NCI-H2081 treated with DMSO at 0.1 percent for 48 hours (cell line): ENCODE data around the gene DYNLT1.
A peak's percentile ranks its signal among the peaks of the same experiment; 100 is the strongest.
"Not testable (repeated sequence)": the region's sequence is repeated elsewhere in the genome, so short reads cannot be mapped to it uniquely, and the experiment has no call there.

Experiments used
- DNase-seq: peaks from one replicate; lab custom pipeline; 2025; lab: John Stamatoyannopoulos, UW

DYNLT1 gene

DNA sequence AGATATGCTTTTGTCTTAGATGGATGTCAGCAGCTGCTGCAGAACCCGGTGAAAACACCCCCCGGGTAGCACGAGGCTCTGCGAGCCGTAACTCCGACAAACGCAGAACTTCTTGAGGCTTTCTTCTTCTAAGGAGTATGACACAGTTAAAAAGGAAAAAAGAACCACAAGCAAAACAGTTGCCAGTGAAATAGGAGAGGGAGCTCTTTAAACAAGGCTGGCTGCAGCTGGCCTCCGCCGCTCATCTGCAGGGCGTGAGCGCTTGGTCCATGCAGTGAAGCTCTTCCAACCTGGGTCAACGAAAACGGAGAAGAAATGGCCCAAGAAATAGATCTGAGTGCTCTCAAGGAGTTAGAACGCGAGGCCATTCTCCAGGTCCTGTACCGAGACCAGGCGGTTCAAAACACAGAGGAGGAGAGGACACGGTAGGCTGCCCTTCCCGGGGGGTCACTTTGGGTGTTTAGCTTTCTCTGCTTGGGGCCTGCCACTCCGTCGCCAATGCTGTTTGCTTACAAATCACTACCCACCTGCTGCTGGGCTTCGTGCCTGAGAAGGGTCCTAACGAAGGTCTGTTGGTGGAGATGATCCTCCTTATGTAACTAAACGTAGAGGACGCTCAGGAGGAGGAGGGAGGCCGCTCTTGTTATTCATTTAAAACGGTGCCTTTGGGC lies 18.5 kb upstream of the DYNLT1 start:
- peak; percentile 71 for DNase-seq

DNA sequence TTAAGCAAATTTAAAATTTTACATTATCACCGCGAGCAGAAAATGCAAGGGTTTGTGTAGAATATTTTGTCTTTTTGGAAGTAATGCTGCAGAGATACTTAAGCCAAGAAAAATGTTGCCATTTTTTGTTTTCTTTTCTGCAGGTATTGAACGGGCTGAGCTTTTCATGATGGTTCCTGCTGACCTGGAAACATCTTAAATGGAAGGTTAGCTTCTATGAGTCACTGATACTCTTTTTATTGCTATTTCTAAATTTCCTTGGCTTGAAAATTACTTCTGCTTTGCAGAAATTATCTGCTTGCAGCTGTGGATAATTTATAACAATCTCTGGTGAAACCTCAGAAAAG lies 18.0 kb upstream of the DYNLT1 start:
- DNase-seq = no peak

DNA sequence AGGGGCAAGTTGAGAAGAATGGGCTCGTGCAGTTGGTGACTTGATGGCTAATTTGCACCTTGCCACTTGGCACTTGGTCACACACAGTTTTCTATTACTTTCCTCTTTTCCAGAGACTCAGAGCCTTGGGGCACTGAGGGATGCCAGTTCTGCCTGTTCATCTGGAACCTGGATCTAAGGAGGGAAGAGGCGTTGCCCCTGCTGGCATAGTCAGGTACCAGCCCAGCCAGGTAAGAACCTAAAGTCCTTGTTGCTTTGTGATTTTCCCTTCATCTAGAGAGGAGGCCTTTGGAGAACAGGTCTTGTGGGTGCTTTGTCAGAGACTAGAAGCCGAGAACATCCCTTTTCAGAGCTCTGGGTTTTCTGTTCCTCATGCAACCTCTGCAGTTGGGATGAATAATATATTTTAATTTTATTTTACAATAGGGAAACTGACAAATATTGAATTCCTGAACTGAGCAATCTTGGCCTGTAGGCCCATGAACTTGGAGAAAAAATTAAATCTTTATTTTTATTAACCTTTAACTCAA lies 16.7 kb upstream of the DYNLT1 start:
- no peak for DNase-seq

DNA sequence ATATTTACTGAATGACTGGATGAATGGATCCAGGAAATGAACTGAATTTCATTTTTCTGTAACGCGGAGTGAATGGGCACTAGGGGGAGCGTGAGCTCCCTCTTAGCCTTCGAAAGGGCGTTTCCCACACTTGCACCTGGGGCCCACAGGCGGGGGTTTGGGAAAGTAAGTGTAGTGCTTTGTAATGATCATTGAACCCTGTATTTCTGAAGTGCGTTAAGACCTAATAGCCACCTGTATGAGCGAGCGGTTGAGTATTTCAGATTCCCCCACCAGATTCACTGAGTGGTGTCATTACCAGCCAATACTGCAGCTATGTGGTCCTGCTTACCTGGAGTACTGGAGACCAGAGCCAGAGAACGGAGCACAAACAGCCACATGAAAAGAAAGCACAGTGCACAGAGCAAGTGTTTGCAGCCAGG lies 15.8 kb upstream of the DYNLT1 start:
- no peak for DNase-seq

DNA sequence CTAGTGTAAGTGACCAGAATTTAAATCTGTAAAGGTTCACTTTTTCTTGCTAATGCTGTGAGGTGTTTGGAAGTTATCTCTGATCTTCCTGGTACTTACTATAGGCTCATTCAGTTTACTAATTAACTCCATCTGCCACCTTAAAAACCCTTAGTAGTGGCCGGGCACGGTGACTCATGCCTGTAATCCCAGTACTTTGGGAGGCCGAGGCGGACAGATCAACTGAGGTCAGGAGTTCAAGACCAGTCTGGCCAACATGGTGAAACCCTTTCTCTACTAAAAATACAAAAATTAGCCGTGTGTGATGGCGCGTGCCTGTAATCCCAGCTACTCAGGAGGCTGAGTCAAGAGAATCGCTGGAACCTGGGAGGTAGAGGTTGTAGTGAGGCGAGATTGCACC lies 12.4 kb upstream of the DYNLT1 start:
- DNase-seq = not testable (repeated sequence)

DNA sequence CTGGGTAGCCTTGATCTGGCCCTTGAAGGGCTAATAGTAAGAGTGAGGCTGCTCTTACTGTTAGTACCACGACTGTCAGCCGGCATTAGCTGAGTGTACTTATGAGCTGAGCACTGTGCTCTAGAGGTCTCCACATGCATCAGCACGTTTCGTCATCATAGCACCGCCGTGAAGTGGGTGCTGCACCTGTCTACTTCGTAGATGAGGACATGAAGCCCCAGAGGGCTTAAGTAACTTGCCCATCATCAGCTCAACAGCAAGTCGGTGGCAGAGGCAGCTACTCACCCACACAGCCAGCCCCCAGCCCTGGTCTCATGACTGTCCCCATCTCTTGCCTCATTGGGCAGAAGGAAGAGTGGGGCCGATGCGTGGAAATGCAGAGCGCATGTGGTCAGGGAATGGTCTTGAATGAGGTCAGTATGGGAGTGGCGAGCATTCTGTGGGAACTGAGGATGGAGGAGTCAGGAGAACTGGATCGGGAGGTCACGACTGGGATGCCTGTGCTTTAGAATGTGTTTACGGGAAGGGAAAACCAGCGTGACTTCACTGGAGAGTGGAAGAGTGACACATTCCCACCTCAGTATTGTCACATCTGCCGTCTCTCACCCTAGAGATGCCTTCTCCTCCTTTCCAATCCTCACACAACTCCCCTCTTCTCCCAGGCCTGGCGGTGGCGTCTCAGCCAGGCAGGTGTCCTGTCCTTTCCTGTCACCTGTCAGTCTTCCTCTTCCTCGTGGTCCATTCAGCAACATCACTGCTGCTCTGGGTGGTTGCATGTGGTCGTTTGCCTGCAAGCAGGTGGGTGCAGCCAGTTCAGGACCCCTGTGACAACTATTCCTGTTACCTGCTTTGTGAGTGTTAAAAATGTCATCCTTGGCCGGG lies 11.3 kb upstream of the DYNLT1 start:
- no peak for DNase-seq

DNA sequence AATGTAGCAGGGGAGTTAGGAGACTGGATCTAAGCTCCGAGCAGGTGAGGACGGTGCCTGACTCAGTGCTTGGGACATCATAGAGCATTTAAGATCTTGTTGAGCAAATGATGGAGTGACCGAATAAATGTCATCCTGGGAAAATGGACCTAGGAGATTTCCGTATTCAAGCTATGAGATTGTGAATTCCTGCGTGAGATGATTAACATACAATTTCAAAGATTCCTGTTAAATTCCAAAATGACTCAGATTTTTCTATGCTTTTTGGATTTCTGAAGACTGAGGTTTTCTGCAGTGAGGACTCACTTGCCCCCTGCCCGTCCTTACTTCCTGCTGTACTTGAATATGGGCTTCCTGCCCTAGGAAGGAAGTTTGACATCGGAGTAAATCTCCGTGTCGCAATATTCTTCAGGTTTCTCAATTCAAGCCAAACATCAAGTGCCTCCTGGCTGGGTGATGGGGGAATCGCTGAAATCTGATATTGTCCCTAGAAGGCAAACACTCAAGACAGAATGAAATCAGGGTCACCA lies 10.5 kb upstream of the DYNLT1 start:
- DNase-seq = no peak

DNA sequence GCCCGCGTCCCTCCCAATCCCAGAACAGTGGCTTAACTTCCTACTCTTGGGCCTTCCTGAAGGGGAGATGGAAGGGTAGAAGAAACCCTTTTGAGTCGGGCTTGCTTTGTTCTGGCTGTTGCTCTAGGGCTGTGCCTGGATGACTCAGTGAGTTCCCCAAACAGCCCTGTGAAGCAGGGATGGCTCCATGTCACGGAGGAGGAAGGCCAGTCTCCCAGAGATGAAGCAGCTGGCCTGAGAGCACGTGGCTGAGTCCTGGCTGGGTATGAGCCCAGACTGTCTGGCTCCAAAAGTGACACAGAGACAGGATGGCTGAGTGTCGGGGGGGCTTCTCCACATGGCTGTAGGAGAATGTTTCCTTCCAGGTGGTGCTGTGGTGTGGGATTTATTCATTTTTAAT lies 10.0 kb upstream of the DYNLT1 start:
- DNase-seq = no peak

DNA sequence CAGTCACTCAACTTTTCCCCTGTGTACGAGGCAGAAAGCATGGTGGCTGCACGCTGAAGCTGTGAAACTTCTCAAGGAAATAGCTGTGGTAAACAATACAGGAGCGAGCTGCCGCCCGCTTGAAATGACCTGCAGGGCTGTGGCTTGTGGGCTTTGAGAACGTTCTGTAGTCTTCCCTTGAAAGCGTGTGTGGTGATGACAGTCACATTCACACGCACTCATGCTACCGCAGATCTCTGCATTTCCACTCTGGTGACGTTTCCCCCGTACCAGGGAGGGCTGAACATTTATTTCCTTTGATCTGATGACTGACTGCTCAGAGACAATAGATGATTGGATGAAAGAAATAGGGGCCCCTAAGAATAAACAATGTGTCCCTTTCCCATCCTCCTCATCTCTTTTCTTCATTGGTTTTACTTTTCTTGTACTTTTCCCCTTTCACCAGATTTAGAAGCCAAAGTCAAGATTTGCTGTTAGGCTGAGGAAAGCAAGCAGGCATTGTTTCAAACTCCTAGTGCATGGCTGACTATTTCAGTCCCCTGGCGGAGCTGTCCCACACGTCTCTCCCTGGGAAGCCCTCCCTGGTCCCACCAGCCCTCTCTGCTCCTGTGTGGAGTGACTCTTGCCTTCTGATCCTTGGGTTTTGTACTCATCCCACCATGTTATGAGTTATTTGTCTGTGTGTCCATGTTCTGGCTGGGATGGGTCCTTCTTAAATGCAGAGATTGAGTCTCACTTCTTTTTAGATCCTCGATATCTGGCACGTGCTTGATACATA lies 9.2 kb upstream of the DYNLT1 start:
- DNase-seq = no peak

DNA sequence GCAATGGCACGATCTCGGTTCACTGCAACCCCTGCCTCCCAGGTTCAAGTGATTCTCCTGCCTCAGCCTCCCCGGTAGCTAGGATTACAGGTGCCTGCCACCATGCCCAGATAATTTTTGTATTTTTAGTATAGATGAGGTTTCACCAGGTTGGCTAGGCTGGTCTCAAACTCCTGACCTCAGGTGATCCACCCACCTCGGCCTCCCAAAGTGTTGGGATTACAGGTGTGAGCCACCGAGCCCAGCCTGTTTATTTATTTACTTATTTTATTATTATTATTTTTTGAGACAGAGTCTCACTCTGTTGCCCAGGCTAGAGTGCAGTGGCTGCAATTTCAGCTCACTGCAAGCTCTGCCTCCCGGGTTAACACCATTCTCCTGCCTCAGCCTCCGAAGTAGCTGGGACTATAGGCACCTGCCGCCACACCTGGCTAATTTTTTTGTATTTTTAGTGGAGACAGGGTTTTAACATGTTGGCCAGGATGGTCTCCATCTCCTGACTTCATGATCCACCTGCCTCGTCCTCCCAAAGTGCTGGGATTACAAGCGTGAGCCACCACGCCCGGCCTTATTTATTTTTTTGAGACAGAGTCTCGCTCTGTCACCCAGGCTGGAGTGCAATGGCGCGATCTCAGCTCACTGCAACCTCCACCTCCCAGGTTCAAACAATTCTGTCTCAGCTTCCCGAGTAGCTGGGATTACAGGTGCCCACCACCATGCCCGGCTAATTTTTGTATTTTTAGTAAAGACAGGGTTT lies 7.6 kb upstream of the DYNLT1 start:
- DNase-seq = not testable (repeated sequence)

DNA sequence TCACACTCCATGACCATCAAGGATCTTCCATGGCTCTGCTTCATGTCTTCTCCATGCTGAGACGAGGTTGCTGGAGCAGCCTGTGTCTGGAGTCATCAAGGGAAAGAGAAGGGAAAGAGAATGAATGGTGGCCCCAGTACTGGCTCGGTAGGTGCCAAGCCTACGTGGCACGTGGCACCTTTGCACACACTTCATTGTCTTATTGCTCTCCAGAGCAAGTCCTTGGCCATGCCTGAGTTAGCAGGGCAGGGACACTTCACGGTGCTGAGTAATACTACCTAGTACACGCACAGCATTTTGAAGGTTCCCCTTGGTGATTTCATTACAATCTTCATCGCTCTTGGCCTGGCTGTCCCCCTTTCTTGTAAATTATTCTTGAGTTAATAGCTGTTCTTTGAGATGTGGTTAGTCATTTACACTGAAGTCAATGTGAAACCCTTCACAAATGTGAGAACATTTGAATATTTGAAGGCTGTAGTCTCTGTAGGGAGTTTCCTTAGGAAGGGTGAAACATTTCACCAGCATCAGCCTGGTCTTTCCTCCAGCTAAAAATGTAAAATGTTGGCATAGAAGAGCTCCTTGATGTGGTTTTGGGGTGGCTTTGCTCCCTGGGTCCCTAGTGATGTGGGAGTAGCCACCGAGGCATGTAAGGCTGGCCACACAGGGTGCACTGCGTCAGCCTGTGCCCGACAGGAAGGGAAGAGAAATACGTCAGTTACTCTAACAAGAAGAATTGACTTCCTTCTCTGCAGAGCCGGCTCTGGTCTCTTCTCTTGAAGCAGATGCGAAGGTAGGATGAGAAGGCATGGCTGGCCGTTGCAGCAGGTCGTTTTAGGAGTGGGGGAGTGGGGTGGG lies 5.0 kb upstream of the DYNLT1 start, which contains the start of gene SYTL3:
Gene SYTL3, plus strand, starts transcription at position 766 of the 855 bp plus-strand sequence. CDS start 13,215 bp downstream, outside the sequence.
- no peak for DNase-seq

DNA sequence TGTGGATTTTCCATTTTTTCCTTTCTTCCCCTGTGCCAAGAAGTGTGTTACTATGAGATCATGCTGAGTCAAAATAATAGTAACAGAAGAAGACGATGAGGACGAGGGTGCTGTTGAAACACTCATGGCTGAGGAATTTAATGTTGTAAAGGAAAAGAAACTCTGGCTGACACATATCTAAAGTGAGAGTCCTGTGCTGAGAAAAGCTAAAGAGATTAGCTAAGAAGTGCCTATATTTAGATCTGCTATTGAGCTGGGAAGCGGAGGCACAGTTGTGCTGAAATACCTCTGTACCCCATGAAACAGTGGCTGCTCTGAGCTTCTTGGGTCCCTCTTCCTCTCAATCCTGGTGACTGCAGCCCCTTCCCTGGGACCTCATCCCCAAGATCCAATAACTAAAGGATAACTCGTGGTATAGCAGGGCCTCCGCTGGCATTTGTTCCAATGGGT lies 4.2 kb upstream of the DYNLT1 start:
- no peak for DNase-seq

DNA sequence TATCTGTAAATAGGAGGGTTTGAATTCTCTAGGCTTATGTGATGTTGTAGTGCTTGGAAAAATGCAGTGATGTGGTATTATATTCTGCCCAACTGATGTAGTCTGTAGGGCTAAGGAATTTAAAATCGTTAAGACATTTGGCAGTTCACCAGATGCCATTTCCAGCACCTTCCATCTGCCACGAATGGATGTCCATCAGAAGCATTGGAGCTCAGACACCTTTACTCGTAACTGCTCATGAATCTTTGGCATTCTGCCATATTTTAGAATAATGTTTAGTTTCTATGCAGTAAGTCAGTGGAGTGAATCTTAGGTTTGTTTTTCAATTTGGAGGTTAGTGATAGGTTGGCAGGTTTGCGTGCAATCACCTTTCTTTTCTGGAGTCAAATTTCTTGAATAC lies 3.0 kb upstream of the DYNLT1 start:
- DNase-seq = no peak

DNA sequence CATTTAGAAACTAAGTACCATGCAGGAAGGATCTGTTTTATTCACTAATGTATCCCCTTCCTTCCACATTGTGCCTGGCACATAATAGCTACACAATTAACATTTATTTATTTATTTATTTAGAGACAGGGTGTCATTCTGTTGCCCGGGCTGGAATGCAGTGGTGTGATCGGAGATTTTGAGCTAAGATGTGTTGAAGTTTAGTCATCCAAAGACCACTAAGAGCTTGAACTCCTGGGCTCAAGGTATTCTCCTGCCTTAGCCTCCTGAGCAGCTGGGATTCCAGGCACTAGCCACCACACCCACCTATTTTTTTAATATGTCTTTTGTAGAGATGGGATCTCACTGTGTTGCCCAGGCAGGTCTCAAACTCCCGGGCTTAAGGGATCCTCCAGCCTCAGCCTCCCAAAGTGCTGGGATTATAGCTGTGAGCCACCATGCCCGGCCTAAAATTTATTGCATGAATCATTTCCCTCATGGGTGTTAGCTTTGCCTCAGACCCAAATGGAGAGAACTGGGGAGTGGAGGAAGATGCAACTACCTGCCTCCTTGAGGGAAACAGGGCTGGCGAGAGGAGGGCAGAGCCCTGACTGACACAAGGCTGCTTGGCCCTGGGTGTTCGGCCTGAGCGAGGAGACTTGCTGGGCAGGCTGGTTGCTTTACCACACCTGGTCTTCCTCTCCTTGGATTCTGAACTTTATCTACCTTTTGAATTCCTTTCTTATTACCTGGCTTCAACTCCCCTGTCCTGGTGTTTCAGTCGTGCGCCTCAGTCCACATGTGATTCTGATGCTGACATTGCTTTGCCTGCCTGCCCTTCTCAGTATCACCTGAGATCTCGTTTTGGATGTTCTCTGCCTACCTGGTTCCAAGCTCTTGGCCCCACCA lies 1.7 kb upstream of the DYNLT1 start:
- DNase-seq = no peak

DNA sequence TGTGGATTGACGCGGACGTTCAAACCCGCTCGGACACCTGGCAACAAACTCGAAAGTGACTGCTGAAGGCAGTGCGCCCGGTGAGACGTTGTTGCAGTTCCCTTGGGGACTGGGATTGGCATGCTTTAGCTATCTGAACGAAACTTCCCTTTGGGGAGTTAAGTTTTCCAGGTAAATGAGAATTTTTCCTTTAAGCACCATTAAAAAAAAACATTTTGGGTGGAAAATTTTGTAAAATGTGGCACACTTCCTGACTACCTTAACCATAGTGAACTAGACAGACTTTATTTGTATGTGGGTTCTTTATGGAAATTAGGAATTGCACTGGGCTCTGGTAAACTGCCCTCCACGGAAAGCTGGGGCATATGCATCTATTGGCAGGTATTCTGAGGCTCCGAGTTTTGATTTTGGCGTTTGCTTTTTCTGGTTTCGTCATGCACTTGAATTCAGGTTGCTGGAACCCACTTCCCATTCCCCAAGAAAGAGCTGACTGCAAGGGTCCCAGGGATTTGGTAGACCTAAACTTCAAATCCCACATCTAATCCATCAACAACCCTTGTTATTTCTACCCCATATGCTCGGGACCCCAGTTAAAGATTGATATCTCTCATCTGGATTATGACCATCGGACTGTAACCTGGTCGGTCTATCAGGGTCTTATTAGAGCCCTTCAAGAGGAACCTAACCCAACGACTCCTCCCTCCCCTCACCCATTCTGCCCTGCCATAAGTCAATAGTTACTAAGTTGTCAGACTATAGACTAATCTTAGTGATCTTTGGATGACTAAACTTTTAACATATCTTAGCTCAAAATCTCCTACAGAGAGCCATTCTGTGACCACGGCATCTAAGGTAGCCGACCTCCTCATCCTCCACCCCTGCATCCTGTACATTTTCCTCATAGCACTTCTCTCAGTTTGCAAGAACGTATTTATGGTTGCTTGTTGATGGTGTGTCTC lies 800 bp upstream of the DYNLT1 start:
- no peak for DNase-seq

DNA sequence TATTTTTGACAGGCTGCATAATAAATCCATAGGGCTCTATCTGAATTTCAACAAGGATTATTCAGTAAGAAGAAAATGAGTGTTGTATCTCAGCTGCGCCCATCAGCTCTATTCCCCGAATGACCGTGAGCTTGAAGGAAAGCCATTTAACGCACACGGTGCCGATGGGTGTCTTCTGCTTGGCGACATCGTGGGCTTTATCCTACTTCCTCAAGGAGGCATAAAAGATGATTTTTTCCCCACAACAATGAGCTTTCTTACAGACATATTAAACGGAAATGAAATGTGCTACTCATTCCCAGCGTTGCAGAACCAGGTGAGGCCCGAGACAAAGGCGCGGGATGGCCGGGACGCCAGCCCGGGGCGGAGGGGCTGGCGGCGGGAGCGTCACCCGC lies 710 bp downstream of the DYNLT1 start:
- DNase-seq = no peak

DNA sequence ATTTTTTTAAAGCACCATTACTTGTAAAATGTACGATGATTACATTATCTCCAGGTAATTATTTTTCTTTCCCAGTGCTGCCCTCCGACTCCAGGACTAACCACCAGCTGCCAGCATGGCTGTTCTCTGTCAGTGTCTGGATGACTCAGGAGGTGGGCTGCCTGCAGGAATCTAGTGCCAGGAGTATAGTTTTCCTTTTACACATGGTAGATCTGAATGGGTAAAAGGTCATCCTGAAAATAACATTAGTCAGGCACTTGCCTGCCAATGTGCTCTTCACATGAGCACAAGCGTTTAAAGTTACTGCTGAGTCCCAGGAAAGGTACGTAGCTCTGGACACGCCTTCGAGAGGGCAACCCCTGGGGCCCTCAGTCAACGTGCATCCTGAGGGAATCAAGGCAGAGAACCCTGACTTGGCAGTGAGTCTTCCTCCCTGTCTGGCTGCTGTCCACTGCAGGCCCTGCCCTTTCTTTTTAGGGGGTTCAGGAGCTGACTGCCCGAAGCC lies 2.4 kb downstream of the DYNLT1 start:
- no peak for DNase-seq

DNA sequence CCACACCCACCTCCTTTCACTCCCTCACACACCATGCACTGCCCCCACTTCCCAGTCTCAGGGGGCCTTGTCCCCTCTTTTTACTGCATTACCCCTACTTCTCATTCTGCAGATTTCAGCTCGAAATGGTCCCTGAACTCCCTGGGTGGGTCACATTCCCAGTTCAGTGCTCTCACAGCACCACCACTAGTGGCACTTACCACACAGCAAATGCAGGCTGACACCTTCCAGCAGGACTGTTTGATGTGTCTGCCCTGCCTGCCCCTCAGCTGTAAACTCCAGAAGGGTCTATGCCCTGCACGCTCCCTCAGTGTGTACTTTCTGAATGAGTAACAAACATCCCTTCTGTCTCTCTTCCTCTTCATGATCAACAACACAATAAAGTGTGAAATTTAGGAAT lies 4.0 kb downstream of the DYNLT1 start:
- no peak for DNase-seq
